OCI-LY7 (cell line): ENCODE data around the gene FOXI1.

Source experiments
- EZH2phosphoT487 ChIP-seq: fragments of 200-600 bp; sonication (generic); IDR thresholded peaks from 2 replicates; pipeline ENCODE4 v1.6.1; 2018; ENCODE audit warnings: low read depth, borderline replicate concordance, mild to moderate bottlenecking, mixed run types, antibody characterized with exemption, low read length, moderate library complexity, mixed read lengths
- TF ChIP-seq, protein P1 (sequence below): fragments of 200-600 bp; sonication (generic); conservative IDR thresholded peaks from 2 replicates; pipeline ENCODE4 v1.5.1; 2014; ENCODE audit warnings: mild to moderate bottlenecking, antibody characterized with exemption, low read length, moderate library complexity, mixed read lengths

DNA sequence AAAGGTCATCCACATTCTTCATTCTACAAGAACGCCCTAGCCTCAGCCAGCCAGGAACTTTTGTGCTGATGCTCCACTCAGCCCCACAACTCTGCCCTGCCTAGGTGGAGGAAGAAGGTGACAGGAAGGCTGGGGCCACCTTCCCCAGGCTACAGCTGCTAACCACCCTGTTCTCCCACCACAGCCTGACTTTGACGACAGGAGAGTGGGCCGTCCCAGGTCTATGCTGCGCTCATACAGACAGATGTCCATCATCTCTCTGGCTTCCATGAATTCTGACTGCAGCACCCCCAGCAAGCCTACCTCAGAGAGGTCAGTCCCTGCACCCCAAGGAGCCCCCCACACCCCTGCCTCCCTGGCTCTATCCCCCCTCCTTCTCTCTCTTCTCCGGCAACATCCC lies 28.2 kb upstream of the FOXI1 start:
- TF ChIP-seq, protein P1, sequence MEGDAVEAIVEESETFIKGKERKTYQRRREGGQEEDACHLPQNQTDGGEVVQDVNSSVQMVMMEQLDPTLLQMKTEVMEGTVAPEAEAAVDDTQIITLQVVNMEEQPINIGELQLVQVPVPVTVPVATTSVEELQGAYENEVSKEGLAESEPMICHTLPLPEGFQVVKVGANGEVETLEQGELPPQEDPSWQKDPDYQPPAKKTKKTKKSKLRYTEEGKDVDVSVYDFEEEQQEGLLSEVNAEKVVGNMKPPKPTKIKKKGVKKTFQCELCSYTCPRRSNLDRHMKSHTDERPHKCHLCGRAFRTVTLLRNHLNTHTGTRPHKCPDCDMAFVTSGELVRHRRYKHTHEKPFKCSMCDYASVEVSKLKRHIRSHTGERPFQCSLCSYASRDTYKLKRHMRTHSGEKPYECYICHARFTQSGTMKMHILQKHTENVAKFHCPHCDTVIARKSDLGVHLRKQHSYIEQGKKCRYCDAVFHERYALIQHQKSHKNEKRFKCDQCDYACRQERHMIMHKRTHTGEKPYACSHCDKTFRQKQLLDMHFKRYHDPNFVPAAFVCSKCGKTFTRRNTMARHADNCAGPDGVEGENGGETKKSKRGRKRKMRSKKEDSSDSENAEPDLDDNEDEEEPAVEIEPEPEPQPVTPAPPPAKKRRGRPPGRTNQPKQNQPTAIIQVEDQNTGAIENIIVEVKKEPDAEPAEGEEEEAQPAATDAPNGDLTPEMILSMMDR: no peak
- TF ChIP-seq EZH2phosphoT487: no peak
